Measurements from ENCODE around the gene LSR. TPM values are rescaled to one million over a fixed set of nuclear protein-coding genes. Genes with fewer than 3 reads are reported as not detected.
"Not testable (repeated sequence)": the region's sequence is repeated elsewhere in the genome, so short reads cannot be mapped to it uniquely, and the experiment has no call there.

The LSR gene
- total RNA-seq, 1 donor from 2014 or later = 0.43 TPM

DNA sequence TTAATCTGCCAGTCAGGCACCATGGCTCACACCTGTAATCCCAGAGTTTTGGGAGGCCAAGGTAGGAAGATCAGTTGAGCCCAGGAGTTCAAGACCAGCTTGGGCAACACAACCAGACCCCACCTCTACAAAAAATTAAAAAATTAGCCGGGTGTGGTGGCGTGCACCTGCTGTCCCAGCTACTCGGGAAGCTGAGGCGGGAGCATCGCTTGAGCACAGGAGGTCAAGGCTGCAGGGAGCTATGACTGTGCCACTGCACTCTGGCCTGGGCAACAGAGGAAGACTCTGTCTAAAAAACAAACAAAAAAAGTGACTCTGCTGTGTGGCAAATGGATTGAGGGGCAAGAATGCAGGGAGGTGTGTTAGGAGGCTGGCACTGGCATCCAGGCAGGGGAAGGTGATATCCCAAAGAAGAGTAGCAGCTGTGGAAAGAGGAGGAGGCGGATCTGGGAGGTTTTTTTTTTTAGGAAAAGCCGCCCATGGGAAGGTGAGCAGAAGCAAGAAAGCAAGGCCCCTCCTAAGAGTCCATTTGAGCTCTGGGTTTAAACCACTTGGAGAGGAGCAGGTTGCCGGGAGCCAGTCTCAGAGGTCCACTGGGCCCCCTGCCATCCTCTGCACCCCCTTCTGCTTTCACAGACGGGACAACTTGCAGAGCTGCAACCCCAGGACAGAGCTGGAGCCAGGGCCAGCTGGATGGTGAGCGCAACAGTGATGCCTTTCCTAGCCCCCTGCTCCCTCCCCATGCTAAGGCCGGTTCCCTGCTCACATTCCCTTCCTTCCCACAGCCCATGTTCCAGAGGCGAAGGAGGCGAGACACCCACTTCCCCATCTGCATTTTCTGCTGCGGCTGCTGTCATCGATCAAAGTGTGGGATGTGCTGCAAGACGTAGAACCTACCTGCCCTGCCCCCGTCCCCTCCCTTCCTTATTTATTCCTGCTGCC is 35.6 kb downstream of the LSR start:
- no peak for DNase-seq (ENCODE audit: low read depth)

DNA sequence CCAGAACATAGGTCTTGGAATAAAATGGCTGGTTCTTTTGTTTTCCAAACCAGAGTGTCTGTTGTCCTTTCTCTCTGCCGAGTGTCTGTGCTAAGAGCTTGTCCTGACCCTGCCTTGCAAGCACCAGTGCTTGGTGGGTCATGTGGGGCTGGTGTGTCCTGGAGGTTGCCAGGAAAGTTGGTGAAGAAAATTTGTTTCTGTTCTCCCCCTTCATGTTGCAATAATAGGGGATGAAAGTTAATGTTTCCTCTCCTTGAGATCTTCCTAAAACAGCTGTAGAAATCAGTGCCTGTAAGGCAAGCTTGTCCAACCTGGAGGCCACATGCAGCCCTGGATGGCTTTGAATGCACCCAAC is 36.3 kb downstream of the LSR start:
- DNase-seq (ENCODE audit: low read depth) = no peak

DNA sequence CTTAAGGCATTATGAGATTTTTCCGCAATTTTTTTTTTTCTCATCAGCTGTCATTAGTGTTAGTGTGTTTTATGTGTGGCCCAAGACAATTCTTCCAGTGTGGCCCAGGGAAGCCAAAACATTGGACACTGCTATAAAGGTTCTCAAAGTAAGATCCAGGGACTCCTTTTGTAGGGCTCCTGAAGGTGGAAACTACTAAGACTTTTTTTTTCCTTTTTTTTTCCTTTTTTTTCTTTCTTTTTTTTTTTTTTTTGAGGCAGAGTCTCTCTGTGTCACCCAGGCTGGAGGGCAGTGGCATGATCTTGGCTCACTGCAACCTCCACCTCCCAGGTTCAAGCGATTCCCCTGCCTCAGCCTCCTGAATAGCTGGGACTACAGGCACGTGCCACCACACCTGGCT is 36.7 kb downstream of the LSR start:
- DNase-seq (ENCODE audit: low read depth) = not testable (repeated sequence)

DNA sequence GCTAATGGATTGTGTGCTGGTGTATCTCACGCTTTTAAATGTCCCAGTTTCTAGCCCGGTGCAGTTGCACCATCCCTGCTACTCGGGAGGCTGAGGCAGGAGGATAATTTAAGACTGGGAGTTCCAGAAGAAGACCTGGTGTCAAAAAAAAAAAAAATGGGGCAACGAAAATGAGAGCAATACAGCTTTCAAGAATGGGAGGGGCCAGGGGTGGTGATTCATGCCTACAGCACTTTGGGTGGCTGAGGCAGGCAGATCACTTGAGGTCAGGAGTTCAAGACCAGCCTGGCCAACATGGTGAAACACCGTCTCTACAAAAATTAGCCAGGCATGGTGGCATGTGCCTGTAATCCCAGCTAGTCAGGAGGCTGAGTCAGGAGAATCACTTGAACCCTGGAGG is 37.3 kb downstream of the LSR start:
- DNase-seq (ENCODE audit: low read depth) = not testable (repeated sequence)

DNA sequence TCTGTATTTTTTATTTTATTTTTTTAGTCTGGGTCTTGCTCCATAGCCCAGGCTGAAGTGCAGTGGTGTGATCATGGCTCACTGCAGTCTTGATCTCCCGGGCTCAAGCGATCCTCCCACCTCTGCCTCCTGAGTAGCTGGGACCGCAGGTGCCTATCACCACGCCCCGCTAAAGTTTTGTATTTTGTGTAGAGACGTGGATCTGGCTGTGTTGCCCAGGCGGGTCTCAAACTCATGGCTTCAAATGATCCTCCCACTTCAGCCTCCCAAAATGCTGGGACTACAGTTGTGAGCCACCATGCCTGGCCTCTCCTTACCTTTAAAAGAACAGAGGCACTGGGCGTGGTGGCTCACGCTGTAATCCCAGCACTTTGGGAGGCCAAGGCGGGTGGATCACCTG is 38.9 kb downstream of the LSR start:
- DNase-seq (ENCODE audit: low read depth) = no peak

DNA sequence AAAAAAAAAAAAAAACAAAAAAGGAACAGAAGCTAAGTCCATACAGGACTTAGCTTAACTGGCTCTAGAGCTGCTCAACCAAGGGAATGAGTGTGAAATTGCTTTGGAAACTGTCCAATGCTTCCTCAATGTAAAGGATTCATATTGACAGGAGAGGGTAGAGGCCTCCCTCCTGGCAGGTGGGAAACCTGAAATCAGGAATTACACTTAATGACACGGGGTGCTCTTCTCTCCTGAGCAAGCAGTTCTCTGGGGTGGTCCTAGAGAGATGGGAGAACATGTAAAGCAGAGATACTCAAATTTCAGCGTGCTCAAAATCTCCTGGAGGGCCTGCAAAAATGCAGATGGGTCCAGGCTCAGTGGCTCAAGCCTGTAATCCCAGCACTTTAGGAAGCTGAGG is 39.5 kb downstream of the LSR start:
- DNase-seq (ENCODE audit: low read depth) = no peak

DNA sequence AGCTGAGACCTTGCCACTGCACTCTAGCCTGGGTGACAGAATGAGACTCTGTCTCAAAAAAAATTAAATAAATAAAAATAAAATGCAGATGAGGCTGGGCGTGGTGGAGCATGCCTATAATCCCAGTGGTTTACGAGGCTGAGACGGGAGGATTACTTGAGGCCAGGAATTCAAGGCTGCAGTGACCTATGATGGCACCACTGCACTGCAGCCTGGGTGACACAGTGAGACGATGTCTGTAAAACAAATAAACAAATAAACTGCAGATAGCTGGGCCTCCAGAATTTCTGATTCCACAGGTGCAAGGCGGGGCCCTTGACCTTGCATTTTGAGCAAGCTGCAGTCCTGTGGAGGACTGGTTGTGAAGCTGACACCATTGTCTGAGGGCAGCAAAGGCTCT is 40.1 kb downstream of the LSR start:
- DNase-seq (ENCODE audit: low read depth) = no peak

DNA sequence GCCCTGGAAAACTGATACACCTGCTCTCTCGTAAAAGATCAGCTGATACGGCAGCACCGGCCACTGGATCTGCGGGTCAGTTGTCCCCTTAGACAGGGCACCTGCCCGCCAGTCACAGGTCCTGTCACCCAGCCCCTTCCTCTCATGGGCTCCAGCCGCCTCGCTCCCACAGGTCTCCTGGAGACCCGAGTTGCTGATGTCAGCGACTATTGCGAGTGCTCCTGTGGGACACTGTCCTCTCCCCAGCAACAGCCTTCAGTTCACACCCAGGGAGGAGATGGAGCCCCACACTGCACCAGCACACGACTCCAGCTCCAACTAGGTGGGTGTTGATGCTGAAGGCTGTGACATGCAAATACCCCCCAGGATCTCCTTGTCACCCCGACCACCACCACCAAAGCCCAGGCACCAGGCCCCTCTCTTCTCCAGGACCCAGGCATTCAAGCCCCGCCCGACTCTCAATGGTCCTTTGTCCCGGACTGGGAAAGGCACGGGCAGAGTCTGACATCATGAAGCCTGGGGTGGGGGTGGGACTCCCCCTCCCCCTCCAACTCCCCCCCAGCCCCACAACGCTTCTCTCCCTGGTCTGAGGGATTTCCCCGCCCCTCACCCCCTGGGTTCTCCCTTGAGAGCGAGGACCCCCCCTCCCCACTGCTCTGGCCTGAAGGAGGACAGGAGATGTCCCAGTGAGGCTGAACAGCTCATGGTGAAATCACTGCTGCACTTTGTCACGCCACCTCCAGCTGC is 41.8 kb downstream of the LSR start:
- no peak for DNase-seq (ENCODE audit: low read depth)

DNA sequence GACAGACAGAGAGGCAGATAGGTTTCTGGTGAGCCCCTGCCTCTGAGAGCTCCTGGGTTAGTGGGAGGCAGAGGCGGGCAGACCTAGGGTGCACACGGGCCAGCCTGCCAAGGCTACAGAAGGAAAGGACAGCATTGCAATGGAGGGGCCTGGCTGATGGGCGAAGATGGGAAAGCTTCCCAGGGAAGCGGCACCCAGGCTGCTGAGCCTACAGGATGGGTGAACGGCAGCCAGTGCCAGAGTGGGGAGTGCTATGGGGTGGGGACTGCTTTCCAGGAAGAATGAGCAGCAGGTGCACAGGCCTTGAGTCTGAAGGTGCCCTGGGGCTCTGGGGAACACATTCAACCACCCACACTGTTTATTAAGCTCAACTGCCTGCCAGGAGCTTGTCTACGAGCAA is 42.5 kb downstream of the LSR start:
- no peak for DNase-seq (ENCODE audit: low read depth)

DNA sequence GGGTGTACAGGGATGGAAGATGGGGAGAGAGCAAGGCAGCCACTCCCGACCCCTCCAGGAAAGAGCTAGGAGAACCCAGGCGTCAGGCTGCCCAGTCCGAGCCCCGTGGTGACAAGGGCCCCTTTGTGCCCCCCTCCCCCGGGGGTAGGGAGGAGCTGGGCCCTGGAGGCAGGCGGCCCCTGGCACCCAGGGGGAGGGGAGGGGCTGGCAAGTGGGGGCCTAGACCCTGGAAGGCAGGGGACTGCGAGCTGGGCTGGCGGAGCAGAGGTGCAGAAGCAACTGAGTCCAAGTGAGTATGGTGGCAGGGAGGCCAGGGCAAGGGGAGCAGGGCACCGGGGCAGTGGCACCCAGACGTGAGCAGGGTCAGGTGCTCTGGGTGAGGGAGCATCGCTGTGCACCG is 43.1 kb downstream of the LSR start, which contains the start of gene MAG:
Gene MAG (plus strand): TSS at position 246 of the 400 bp plus-strand sequence. CDS start 3,248 bp downstream, outside the sequence.
- DNase-seq (ENCODE audit: low read depth) = no peak

DNA sequence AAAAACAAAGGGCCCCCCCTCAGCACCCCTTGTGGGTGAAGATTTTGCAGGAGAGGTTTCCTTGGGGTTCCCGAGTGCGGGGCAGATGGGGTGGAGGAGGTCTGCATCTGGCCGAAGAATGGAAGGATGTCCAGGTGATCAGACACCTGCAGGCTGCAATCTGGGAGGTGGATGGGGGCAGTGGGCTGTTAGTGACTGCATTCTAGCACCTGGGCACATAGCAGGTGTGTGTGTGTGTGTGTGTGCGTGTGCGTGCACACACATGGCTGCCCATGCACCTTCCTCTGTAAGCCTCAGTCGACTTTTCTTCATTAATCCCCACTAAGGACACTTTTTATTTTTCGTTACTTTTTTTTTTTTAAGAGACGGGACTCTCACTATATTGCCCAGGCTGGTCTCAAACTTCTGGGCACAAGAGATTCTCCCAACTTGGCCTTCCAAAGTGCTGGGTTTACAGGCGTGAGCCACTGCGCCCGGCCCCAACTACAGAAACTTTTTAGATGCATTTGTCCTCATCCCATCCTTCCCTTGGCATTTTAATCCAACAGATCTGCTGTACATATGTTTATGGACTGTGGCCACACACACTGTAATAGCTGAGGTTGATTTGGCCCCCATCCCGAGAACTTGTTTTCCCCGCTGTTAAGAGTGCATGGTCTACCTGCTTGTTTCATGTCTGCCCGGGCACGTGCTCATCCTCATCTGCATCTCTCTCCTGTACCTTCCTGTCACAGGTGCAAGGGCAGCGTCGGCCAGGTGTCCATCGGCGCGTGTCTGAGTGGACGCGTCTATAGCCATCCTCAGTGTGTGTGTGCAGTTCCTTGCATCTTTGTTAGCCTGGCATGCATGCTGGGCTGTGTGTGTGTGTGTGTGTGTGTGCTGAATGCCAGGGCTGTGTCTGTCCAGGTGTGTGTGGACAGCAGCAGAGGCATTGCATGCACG is 43.9 kb downstream of the LSR start:
- DNase-seq (ENCODE audit: low read depth) = no peak

DNA sequence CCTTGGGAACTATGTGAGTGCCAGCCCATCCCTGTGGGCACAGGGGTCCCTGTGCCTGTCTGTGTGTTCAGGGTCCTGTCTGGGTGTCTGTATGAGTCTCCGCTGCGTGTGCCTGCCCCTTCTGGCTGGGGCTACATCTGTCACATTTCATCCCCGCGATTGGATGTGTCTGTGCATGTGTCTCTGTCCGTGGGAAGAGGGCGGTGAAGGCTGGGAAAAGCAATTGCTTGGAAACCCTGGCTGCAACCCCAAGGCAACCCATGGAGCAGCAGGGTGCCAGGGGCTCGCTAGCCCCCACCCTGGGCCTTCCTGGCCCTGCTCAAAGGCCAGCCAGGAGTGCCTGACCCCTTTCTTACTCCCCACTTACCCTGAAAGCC is 44.5 kb downstream of the LSR start:
- DNase-seq (ENCODE audit: low read depth) = peak; percentile 17

DNA sequence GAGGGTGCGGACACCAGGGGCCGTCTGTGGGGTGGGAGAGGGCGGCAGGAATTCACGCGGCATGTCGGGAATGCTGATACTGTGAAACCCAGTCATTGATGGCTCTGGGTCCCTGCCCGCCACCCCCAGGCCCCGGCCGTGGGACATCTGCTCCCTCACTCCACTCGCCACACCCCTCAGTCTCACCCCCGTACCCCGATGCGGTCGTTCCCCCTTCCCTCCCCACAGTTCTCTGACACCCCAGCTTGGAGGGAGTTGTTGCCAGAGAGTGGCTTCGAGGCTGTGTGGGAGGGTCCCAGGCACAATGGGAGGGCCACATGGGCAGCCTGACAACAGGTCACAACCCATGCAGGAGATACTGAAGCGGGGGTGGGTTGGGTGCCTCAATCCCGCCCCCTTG is 45.0 kb downstream of the LSR start:
- no peak for DNase-seq (ENCODE audit: low read depth)

DNA sequence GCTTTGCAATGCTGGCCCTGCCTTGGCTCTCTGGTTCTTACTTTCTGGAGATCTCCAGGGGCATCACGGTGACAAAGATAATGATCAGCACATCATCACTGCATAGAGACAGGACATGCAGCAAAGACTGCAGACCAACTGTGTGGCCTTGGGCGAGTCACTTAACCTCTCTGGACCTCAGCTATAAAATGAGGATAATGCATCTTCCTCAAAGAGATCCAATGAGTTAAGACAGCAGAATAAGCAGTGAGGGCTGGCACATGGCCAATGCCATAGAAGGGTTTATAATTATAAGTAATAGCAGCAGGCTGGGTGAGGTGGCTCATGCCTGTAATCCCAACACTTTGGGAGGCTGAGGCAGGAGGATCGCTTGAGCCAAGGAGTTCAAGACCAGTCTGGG is 45.5 kb downstream of the LSR start:
- no peak for DNase-seq (ENCODE audit: low read depth)

DNA sequence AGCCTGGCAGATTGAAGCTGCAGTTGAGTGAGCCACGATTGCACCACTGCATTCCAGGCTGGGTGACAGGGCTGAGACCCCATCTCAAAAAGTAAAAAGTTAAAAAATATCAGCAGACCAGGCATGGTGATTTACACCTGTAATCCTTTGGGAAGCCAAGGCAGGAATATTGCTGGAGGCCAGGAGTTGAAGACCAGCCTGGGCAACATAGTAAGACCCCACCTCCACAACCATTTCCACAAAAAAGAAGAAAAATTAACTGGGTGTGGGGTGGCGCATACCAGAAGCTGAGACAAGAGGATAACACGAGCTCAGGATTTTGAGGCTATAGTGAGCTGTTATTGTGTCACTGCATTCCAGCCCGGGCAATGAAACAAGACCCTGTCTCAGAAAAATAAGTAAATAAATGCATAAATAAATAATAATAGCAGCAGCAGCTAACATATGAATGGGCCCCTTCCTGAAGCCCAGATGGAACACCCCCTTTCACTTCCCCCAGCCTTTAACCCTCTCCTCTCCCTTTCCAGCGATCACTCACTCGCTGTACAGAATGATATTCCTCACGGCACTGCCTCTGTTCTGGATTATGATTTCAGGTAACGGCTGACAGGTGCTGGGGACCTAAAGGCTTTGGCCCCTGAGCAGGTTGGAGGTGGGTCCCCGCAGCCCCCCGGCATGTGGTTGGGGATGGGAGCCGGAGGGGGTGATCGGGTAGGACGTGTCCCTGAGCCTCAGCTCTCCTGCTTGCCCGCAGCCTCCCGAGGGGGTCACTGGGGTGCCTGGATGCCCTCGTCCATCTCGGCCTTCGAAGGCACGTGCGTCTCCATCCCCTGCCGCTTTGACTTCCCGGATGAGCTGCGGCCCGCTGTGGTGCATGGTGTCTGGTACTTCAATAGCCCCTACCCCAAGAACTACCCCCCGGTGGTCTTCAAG is 46.3 kb downstream of the LSR start:
- no peak for DNase-seq (ENCODE audit: low read depth)

DNA sequence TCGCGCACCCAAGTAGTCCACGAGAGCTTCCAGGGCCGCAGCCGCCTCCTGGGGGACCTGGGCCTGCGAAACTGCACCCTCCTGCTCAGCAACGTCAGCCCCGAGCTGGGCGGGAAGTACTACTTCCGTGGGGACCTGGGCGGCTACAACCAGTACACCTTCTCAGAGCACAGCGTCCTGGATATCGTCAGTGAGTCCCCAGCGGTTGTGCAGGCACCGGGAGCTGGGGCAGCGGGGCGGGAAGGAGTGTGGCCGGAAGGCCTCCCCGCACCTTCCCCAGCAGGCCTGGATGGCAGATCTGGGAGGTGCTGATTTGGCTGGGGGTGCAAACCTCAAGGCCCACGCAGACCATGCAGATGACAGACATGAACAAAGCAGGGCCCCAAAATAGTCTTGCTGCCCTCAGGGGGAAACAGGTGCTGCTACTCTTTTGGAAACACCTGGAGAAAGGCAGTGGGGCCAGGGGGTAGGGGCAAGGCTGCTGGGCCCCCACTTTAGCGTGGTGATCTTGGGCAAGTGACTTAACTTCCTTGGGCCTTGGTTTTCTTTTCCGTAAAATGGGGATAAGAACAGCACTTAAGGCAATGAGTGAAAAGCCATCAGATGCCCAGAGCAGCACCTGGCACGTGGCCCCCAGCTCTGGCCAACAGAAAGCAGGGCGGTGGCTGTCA is 47.1 kb downstream of the LSR start:
- no peak for DNase-seq (ENCODE audit: low read depth)

DNA sequence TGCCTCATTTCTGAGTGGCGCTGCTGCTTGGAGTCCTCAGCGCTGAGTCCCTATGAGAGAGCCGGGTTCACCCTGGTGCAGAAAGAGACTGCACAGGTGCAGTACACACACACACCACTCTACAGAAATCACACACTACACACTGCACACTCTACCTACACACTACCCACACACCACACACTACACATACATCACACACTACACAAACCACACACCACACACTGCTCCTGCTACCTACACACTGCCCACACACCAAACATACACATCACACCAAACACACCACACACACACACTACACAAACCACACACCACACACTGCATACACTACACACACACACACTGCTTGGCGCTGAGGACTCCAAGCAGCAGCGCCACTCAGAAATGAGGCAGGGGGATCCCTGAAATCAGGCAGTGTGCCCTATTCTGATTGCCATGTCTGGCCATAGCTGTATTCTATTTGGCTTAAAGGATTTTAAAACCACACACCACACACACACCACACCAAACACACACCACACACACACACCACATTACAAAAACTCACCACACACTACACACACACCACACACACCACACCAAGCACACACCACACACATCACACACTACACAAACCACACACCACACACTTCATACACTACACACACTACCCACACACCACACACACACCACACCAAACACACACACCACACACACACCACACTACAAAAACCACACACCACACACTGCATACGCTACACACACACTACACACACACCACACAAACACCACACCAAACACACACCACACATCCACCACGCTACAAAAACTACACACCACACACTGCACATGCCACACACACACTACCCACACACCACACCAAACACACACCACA is 48.1 kb downstream of the LSR start:
- no peak for DNase-seq (ENCODE audit: low read depth)

DNA sequence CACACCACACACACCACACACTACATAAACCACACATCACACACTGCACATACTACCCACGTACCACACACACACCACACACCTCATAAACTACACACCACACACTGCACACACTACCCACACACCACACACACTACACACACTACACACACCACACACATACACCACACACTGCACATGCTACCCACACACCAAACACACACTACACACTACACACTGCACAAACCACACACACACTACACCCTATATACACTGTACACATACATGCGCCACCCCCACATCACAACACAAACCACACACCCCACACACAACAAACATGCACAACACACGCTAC is 48.7 kb downstream of the LSR start:
- no peak for DNase-seq (ENCODE audit: low read depth)

DNA sequence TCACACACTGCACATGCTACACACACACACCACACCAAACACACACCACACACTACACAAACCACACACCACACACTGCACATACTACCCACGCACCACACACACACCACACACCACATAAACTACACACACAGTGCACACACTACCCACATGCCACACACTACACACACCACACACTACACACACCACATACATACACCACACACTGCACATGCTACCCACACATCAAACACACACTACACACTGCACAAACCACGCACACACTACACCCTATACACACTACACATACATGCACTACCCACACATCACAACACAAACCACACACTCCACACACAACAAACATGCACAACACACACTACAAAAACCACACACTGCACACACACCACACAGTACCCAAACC is 49.1 kb downstream of the LSR start:
- no peak for DNase-seq (ENCODE audit: low read depth)

Measured in myocyte (in vitro differentiated cells).